ENCODE measurements around the gene DOC2A.

- TF ChIP-seq POLR2A (IDR thresholded peaks at IDR 0.05; ENCODE audit: low read length) (no peak), GATA1 (IDR thresholded peaks at IDR 0.05; ENCODE audit: low read depth, low read length) (no peak)
These were observed 25.5 kb downstream of the DOC2A start for GRCh38 chr16:29985271-29985811.
